Measurements from ENCODE around the gene CNPY3. TPM values are rescaled to one million over a fixed set of nuclear protein-coding genes. Genes with fewer than 3 reads are reported as not detected.

CNPY3 gene
- total and polyA plus RNA-seq, 2 of the 13 experiments (the other 11 are each of a cell fraction or from before 2014, with no cell fraction given), result 42.3 to 60.2 TPM

GRCh38 chr6:42890311-42891198, 38.7 kb upstream of the CNPY3 start (continued):
- TF ChIP-seq CEBPB (IDR thresholded peaks at IDR 0.05; ENCODE audit: borderline replicate concordance, low read depth, low read length) (no peak), GFI1 (CRISPR knock-in tag; IDR thresholded peaks at IDR 0.05; ENCODE audit: borderline replicate concordance) (peak; percentile 83), FOXK2 (IDR thresholded peaks at IDR 0.05) (peak; percentile 97), TRIM22 (IDR thresholded peaks at IDR 0.05) (no peak), NFRKB (IDR thresholded peaks at IDR 0.05) (no peak), ZNF737 (CRISPR knock-in tag; IDR thresholded peaks at IDR 0.05; ENCODE audit: borderline replicate concordance) (peak; percentile 98; the same call in 1 of the 2 replicates), SMARCE1 (IDR thresholded peaks at IDR 0.05; ENCODE audit: borderline replicate concordance) (no peak), ZBTB46 (CRISPR knock-in tag; IDR thresholded peaks at IDR 0.05; ENCODE audit: borderline replicate concordance) (peak; percentile 95), RXRA (CRISPR knock-in tag; IDR thresholded peaks at IDR 0.05) (peak; percentile 88), ZNF282 (IDR thresholded peaks at IDR 0.05; ENCODE audit: partially characterized antibody) (no peak), TIGD3 (CRISPR knock-in tag; IDR thresholded peaks at IDR 0.05; ENCODE audit: borderline replicate concordance) (peak; percentile 97; the same call in 1 of the 2 replicates), ZBTB21 (CRISPR knock-in tag; IDR thresholded peaks at IDR 0.05) (no peak; the same call in 1 of the 2 replicates), RFX3 (CRISPR knock-in tag; IDR thresholded peaks at IDR 0.05) (no peak), STAT5B (CRISPR knock-in tag; IDR thresholded peaks at IDR 0.05) (no peak), CHD4 (IDR thresholded peaks at IDR 0.05; ENCODE audit: borderline replicate concordance, low read length) (no peak), ZNF567 (CRISPR knock-in tag; IDR thresholded peaks at IDR 0.05; ENCODE audit: borderline replicate concordance) (no peak; the same call in 1 of the 2 replicates), ZNF614 (CRISPR knock-in tag; IDR thresholded peaks at IDR 0.05; ENCODE audit: borderline replicate concordance) (peak; percentile 88; the same call in 1 of the 2 replicates), HDAC1 (CRISPR knock-in tag; IDR thresholded peaks at IDR 0.05) (peak; percentile 90), ZNF589 (CRISPR knock-in tag; conservative IDR thresholded peaks at IDR 0.05) (peak; percentile 99), POLR2AphosphoS2 (IDR thresholded peaks at IDR 0.05; ENCODE audit: low read depth, low read length) (0 out of 2 replicates have a peak, but pooled peaks have one; percentile 83), ZNF275 (CRISPR knock-in tag; IDR thresholded peaks at IDR 0.05; ENCODE audit: borderline replicate concordance) (no peak; the same call in 1 of the 2 replicates), NRL (CRISPR knock-in tag; IDR thresholded peaks at IDR 0.05; ENCODE audit: borderline replicate concordance) (peak; percentile 98), RFXANK (CRISPR knock-in tag; IDR thresholded peaks at IDR 0.05) (no peak)
